Measurements from ENCODE around the gene LRCH4. TPM values are rescaled to one million over a fixed set of nuclear protein-coding genes. Genes with fewer than 3 reads are reported as not detected.

LRCH4 gene
- total and polyA plus RNA-seq, 2 of the 13 experiments (the other 11 are each of a cell fraction or from before 2014, with no cell fraction given), result 7.0 to 9.3 TPM

GRCh38 chr7:100568176-100568895 lies 17.6 kb downstream of the LRCH4 start (continued):
- TF ChIP-seq CCDC6 (CRISPR knock-in tag; IDR thresholded peaks at IDR 0.05) (no peak), ATF1 (CRISPR knock-in tag; IDR thresholded peaks at IDR 0.05) (no peak), SALL1 (CRISPR knock-in tag; IDR thresholded peaks at IDR 0.05) (peak; percentile 94), ZNF75D (CRISPR knock-in tag; IDR thresholded peaks at IDR 0.05; ENCODE audit: borderline replicate concordance) (no peak), RARA (CRISPR knock-in tag; IDR thresholded peaks at IDR 0.05) (peak; percentile 83), TGIF2 (CRISPR knock-in tag; IDR thresholded peaks at IDR 0.05) (peak; percentile 86), E2F5 (CRISPR knock-in tag; conservative IDR thresholded peaks at IDR 0.05) (no peak), ZNF652 (CRISPR knock-in tag; IDR thresholded peaks at IDR 0.05; ENCODE audit: borderline replicate concordance, low read depth) (peak; percentile 40; the same call in 1 of the 2 replicates), ZBED4 (CRISPR knock-in tag; IDR thresholded peaks at IDR 0.05; ENCODE audit: borderline replicate concordance) (no peak; the same call in 1 of the 2 replicates), ZNF790 (CRISPR knock-in tag; IDR thresholded peaks at IDR 0.05; ENCODE audit: borderline replicate concordance) (peak; percentile 91; the same call in 1 of the 2 replicates), FOXA3 (CRISPR knock-in tag; IDR thresholded peaks at IDR 0.05) (peak; percentile 76), MIER3 (CRISPR knock-in tag; IDR thresholded peaks at IDR 0.05; ENCODE audit: borderline replicate concordance) (peak; percentile 69; the same call in 1 of the 2 replicates), ZNF614 (CRISPR knock-in tag; IDR thresholded peaks at IDR 0.05; ENCODE audit: borderline replicate concordance) (peak; percentile 47; the same call in 1 of the 2 replicates), BRCA1 (CRISPR knock-in tag; IDR thresholded peaks at IDR 0.05) (peak; percentile 73; the same call in 1 of the 2 replicates), ZFAT (CRISPR knock-in tag; conservative IDR thresholded peaks at IDR 0.05) (no peak; the same call in 1 of the 2 replicates), ZNF768 (CRISPR knock-in tag; IDR thresholded peaks at IDR 0.05) (peak; percentile 13; the same call in 1 of the 2 replicates), ATRX (CRISPR knock-in tag; IDR thresholded peaks at IDR 0.05; ENCODE audit: borderline replicate concordance) (no peak), ZSCAN22 (CRISPR knock-in tag; IDR thresholded peaks at IDR 0.05) (no peak)
- TF ChIP-seq, protein P1, sequence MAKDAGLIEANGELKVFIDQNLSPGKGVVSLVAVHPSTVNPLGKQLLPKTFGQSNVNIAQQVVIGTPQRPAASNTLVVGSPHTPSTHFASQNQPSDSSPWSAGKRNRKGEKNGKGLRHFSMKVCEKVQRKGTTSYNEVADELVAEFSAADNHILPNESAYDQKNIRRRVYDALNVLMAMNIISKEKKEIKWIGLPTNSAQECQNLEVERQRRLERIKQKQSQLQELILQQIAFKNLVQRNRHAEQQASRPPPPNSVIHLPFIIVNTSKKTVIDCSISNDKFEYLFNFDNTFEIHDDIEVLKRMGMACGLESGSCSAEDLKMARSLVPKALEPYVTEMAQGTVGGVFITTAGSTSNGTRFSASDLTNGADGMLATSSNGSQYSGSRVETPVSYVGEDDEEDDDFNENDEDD (CRISPR knock-in tag; IDR thresholded peaks at IDR 0.05; ENCODE audit: borderline replicate concordance), result peak; percentile 89
- TF ChIP-seq, protein P2, sequence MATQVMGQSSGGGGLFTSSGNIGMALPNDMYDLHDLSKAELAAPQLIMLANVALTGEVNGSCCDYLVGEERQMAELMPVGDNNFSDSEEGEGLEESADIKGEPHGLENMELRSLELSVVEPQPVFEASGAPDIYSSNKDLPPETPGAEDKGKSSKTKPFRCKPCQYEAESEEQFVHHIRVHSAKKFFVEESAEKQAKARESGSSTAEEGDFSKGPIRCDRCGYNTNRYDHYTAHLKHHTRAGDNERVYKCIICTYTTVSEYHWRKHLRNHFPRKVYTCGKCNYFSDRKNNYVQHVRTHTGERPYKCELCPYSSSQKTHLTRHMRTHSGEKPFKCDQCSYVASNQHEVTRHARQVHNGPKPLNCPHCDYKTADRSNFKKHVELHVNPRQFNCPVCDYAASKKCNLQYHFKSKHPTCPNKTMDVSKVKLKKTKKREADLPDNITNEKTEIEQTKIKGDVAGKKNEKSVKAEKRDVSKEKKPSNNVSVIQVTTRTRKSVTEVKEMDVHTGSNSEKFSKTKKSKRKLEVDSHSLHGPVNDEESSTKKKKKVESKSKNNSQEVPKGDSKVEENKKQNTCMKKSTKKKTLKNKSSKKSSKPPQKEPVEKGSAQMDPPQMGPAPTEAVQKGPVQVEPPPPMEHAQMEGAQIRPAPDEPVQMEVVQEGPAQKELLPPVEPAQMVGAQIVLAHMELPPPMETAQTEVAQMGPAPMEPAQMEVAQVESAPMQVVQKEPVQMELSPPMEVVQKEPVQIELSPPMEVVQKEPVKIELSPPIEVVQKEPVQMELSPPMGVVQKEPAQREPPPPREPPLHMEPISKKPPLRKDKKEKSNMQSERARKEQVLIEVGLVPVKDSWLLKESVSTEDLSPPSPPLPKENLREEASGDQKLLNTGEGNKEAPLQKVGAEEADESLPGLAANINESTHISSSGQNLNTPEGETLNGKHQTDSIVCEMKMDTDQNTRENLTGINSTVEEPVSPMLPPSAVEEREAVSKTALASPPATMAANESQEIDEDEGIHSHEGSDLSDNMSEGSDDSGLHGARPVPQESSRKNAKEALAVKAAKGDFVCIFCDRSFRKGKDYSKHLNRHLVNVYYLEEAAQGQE (IDR thresholded peaks at IDR 0.05; ENCODE audit: borderline replicate concordance in 1 of 2, low read depth in 1 of 2, low read length in 2 of 2), result peak in 1 of 2 experiments; percentile 68; a peak in 2 of 4 replicates

All from HepG2 (cell line).